K562 treated with DMSO at 1 percent for 24 hours (cell line): ENCODE measurements around the gene MAN2A2. TPM values are rescaled to one million over a fixed set of nuclear protein-coding genes. Genes with fewer than 3 reads are reported as not detected.

Experiments used
- total RNA-seq: library from RNA; unstranded; fragments of 300-600 nt; gene quantifications from 2 replicates; pipeline ENCODE4 v1.2.3, GENCODE V29; 2022; ENCODE audit warnings: low read depth; ENCODE audit not compliant: insufficient read depth

The MAN2A2 gene
- total RNA-seq: 88.4 and 96.7 TPM in 2 replicates

DNA sequence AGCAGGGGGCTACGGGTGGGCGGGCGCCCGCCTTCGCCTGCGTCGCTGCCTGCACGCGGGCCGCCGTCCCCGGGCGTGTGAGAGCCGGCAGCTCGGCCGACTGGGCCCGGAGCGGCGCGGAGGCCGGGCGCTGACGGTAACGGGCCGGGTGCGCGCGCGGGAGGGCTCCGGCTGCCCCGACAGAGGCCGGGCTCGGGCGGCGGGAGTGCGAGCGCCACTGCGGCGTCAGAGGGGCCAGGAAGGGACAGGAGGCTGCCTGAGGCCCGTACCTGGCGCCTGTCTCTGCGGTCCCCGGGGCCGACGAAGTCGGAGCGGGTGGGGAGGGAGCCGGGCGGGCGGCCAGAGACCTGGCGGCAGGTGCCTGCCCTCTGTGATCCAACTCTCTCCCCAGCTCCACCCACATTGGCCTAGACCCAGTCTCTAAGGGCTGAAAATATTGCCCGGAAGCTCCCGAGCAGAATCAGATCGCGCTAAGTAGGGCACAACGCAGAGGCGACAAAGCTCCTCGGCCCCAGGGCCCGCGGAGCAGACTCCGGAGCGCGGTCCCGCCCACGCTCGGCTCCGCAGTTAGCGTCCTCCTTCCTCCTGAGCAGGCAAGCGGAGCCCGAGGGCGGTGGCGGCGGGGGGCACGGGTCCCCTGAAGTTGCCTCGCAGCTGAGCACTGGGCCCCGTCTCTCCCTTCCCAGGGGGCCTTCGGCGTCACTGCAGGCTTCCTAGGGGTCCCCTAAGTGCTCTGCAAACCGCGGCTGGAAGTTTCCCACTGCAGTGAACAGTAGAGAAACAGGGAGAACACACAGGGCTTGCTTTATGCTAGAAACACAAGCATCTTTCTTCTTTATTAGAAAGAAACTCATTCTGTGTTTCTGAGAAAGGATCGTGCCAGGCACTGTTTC, at the start of gene MAN2A2:
Gene MAN2A2, plus strand, starts transcription at position 463 of the 893 bp plus-strand sequence. CDS start 906 bp downstream, outside the sequence.

DNA sequence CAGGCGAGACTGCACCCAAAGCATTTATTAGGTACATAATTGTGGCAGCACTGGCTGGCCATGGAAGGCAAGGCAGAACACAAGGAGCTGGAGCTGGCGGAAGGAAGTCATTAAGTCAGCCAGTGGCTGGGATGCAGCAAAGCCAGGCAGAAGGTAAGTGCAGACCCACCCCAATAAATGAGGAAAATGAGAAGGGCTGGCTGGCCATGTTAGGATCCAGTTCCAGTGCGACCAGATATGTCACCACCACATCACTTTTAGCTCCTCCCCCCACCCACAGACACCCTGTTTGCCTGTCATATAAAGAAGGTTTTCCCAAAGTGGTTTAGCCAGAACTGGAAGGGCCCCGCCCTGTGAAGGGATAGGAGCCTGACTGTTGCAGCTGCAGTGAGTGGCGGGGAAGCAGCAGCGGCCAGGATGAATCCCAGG, 34.8 kb upstream of the MAN2A2 start, which contains the start of gene FURIN:
Gene FURIN, plus strand, starts transcription at position 328 of the 429 bp plus-strand sequence. CDS start 7,153 bp downstream, outside the sequence.

DNA sequence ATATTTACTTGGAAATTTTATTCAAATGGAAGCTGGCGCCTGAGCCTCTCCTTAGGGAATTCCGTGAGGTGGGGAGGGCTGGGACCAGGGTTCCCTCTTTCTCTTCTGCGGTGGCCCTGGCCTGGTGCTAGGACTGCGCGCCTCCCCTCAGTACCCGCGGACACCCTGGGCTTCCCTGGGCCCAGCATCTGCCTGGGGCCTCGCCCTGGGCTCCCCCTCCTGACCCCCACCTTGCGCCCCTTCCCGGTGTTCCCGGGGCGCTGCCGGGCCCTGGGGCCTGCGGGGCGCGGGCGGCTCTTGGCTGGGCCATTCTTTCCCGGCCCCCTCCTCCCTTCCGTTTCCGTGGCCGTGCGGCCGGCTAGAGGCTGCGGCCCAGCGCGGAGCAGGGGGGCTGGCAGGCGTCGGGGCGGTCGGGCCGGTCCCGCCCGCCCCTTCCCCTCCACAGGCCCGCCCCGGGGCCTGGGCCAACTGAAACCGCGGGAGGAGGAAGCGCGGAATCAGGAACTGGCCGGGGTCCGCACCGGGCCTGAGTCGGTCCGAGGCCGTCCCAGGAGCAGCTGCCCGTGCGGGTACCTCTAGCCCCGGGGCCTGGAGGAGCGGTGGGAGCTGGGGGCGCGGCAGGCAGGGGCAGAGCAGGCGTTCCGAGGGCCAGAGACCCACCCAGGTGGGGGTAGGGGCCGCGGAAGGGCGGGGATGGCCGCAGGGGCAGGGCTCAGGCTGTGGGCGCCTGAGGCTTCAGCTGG, 19.0 kb upstream of the MAN2A2 start, which contains the start of gene FES:
Gene FES, plus strand, starts transcription at position 529 of the 743 bp plus-strand sequence. CDS start 542 bp downstream, outside the sequence.

DNA sequence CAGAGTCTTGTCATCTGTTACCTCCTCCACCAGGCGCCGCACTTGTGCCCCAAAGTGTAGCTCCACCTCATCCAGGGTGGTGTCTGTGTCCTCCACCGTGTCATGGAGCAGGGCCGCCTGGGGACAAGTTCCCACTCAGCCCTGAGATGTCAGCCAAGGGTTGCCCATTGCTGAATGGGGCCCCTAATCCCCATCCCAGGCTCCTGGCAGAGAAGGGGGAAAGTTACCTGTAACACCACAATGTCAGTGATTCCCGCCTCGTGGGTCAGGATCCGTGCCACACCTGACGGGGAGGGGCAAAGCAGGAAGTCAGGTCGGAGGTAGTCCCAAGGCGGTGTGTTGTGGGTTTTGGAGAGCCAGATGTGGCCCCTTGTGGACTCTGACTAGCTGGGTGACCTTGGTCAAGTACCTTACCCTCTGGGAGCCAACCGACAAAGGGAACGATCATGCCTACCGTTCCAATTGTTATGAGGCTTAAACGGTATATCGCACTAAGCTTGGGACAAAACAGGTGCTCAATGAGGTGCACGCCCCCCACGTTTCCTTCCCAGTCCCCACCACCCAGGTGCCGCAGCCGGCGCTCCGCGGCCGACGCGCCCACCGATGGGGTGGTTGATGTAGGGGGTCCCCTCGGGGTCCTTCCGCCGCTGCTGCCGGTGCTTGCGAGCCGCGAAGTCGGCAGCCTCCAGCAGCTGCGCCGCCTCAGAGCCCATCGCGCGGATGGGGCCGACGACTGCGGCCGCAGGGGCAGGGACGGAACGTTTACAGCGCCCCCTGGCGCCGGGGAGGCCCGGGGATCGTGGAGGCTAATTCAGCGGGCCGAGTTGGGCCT, 28.9 kb downstream of the MAN2A2 start, which contains the start of gene HDDC3:
Gene HDDC3, minus strand, starts transcription at position 722 of the 832 bp plus-strand sequence. Its CDS starts 9 bp downstream, at position 713.

DNA sequence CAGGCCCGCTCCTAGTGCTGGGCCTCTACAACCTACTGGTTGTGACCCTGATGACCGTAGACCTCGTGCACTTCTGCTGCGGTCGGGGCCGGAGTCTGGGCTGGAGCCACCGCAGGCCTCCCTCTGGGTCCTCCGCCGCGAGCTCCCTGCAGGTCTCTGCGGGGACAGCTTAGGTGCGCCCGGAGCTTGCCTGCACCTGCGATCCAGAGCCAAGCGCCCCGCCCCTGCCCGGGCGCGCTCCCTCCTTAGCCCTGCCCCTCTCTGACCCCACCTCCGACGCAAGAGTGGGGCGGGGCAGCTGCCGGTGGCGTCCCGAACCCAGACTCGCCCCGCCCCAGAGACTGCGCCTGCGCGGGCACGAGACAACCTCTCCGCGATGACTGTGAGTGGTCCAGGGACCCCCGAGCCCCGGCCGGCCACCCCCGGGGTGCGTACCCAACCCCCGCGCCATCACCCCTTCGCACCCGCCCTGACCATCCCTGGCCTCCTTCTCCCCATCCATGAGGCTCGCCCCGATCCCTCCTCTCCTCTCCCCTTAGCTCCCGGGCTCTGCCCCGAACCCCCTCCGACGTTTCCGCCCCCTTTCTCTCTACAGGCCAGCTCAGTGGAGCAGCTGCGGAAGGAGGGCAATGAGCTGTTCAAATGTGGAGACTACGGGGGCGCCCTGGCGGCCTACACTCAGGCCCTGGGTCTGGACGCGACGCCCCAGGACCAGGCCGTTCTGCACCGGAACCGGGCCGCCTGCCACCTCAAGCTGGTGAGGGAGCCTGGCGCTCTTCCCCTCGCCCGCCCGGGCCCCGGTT, 32.0 kb downstream of the MAN2A2 start, which contains the start of gene UNC45A:
Gene UNC45A, plus strand, starts transcription at position 337 of the 803 bp plus-strand sequence. Its CDS starts 40 bp downstream, at position 377.

DNA sequence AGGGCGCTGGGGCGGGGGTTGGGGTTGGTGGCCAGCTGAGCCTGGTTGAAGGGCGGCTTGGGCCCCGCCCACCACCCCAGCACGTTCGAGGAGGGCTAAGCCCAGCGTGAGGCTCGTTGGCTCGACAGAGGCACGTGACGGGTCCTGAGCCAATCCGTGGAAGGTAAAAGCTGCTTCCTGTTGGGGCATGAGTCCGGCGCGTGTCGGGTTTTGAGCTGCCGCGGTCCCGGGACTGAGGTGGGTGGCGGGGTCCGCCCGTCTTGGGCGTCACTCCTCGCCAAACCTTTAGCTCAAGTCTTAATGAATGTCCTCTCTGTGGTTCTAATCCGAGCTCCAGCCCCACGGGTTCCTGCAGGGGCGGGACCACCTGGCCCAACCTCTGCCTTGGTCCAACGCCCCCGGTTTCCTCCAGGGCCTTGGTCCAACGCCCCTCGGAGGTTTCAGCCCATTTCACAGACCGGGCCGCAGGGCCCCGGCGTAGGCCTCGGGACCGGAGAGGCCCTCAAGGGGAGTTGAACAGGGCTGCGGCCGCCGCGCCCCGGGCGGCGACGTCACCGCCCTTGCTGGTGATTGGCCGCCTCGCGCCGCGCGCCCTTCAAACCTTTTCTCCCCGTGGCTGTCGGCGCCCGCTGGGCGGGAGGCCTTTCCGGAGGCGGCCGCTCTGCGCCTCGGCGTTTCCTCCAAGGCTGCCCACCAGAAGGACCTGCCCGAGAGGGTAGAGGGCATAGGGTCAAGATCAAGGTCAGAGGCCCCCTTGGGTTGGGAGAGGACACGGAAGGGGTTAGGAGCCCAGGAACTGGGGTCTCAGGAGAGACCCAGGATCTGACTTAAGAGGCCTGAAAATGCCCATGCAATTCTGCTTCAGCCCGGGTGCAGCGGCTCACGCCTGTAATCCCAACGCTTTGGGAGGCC, 51.9 kb downstream of the MAN2A2 start, which contains the start of gene RCCD1:
Gene RCCD1, plus strand, starts transcription at position 173 of the 912 bp plus-strand sequence. CDS start 1,851 bp downstream, outside the sequence.

Other genes with a start within 250 kb of the MAN2A2 start
- gene BLM, start 186.0 kb upstream of the MAN2A2 start, total RNA-seq: 15.7 and 16.5 TPM in 2 replicates
- gene FURIN, start 34.7 kb upstream of the MAN2A2 start, total RNA-seq: 122 and 128 TPM in 2 replicates
- 5.5 and 5.7 TPM in 2 replicates for gene FES, start 18.8 kb upstream of the MAN2A2 start, total RNA-seq
- 25.5 and 26.9 TPM in 2 replicates for gene HDDC3, start 29.2 kb downstream of the MAN2A2 start, total RNA-seq
- 92.9 and 101 TPM in 2 replicates for gene UNC45A, start 32.0 kb downstream of the MAN2A2 start, total RNA-seq
- 42.8 and 47.4 TPM in 2 replicates for gene RCCD1, start 51.6 kb downstream of the MAN2A2 start, total RNA-seq
- 141 and 143 TPM in 2 replicates for gene PRC1, start 91.2 kb downstream of the MAN2A2 start, total RNA-seq
- 20.4 and 23.3 TPM in 2 replicates for gene VPS33B, start 119.3 kb downstream of the MAN2A2 start, total RNA-seq
- 0.21 and 0.29 TPM in 2 replicates for gene SV2B, start 197.0 kb downstream of the MAN2A2 start, total RNA-seq